ENCODE results near the gene MAML3. TPM values are rescaled to one million over a fixed set of nuclear protein-coding genes. Genes with fewer than 3 reads are reported as not detected.

MAML3 gene
- total and polyA plus RNA-seq, 4 experiments from 2014 or later = 0.15 to 3.7 (median 1.7) TPM

DNA sequence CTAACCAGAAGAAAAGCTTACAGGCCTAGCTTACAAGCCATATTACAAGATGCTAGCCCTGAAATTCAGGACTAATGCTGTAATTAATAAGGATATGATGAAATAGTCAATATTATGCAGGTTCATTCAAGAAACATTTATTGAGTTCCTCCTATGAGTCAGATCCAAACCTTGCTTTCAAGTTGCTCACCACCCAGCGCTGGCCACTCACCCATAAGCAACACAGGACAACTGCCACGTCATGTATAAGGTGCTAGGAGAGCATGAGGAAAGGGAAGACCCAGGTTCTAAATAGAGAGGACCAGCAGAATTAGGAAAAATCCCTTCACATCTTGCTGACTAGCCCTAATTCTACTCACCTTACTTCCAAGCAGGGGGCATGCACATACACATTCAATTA is 23.3 kb downstream of the MAML3 start:
- CTCF ChIA-PET (ENCODE audit: partially characterized antibody) = interaction anchor here (1.0 kb wide), 1 partner anchor 23 kb away, joined by 3 read pairs; no protein-coding TSS in a partner anchor
- H3K9me3 Mint-ChIP-seq = no peaks in the 10 kb centered on the region
- H3K27ac Mint-ChIP-seq = no peak overlapping the region

DNA sequence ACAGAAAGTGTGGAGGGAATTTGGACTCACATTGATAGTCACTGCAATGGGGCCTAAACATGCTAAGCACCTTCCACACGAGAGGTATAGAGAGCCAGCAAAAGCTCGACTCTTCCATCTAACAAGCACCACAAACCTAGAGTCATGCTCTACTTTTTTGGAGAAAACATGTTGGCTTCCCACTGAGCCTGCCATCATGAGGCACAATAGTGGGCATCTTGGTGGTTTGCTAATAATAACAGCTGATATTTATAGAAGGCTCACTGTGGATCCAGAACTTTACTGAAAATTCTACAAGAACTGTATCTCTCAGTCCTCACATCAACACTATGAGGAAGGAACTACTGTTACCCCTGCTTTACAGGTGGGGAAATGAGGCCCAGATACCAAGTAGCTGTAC is 26.6 kb downstream of the MAML3 start:
- H3K27ac ChIP-seq (ENCODE audit: low read depth, low read length) = no peak overlapping the region
- Mint-ChIP-seq H3K4me3 (no peak overlapping the region), H3K36me3 (no peaks in the 10 kb centered on the region), H3K9me3 (no peaks in the 10 kb centered on the region), H3K4me1 (peaks cover 0 to 3% (median 1%) of the 10 kb centered on the region in 4 donors), H3K27ac (no peak overlapping the region), H3K27me3 (peaks cover 5 to 7% of the 10 kb centered on the region in 2 donors)
- no peaks in the 10 kb centered on the region for H3K27me3 ChIP-seq (ENCODE audit: insufficient read depth, low read length)
- intact Hi-C loops (cut with micrococcal nuclease) = no loop called here
- ChIA-PET CTCF (ENCODE audit: partially characterized antibody) (no interaction called here), POLR2A (ENCODE audit: partially characterized antibody) (no interaction called here)
- DNase-seq = no peak
- H3K9me3 ChIP-seq (ENCODE audit: control insufficient read depth in 1 of 2, low read length in 2 of 2) = no peaks in the 10 kb centered on the region
- H3K36me3 ChIP-seq (ENCODE audit: insufficient read depth, low read length) = no peaks in the 10 kb centered on the region
- H3K4me3 ChIP-seq (ENCODE audit: low read length in 2 of 2) = no peak overlapping the region
- no peaks in the 10 kb centered on the region for H3K4me1 ChIP-seq (ENCODE audit: insufficient read depth, low read length)

More for the DNA sequence above, 23.3 kb downstream of the MAML3 start:
- Mint-ChIP-seq H3K4me3 (no peak overlapping the region), H3K36me3 (no peaks in the 10 kb centered on the region), H3K4me1 (no peaks in the 10 kb centered on the region), H3K27me3 (peaks cover 5 to 7% of the 10 kb centered on the region in 2 donors)
- Histone ChIP-seq H3K9me3 (ENCODE audit: control insufficient read depth in 1 of 2, low read length in 2 of 2) (no peaks in the 10 kb centered on the region), H3K27ac (ENCODE audit: low read depth, low read length) (no peak overlapping the region), H3K4me3 (ENCODE audit: low read length in 2 of 2) (no peak overlapping the region), H3K4me1 (ENCODE audit: insufficient read depth, low read length) (no peaks in the 10 kb centered on the region), H3K36me3 (ENCODE audit: insufficient read depth, low read length) (no peaks in the 10 kb centered on the region), H3K27me3 (ENCODE audit: insufficient read depth, low read length) (no peaks in the 10 kb centered on the region)
- POLR2A ChIA-PET (ENCODE audit: partially characterized antibody) = no interaction called here
- intact Hi-C loops (cut with micrococcal nuclease) = no loop called here
- DNase-seq = no peak

DNA sequence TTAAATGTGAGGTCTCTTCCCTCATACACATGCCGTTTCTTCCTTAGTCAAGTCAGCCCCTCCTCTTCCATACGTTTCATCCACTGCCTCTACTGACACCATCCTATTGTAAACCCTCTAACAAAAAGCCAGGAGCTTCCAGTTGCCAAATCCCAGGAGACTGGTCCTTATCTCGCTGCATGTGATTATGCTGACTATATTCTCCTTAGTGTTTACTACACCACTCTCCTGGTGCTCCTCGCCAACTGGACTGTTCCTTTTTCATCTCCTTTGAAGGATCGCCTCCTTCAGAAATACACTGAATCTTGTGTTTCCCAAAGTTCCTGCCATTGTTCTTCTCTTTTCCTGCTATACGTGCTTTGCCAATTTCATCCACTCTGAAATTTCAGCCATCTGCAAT is 27.7 kb downstream of the MAML3 start:
- H3K4me3 Mint-ChIP-seq = no peak overlapping the region
- H3K27ac Mint-ChIP-seq = no peak overlapping the region

DNA sequence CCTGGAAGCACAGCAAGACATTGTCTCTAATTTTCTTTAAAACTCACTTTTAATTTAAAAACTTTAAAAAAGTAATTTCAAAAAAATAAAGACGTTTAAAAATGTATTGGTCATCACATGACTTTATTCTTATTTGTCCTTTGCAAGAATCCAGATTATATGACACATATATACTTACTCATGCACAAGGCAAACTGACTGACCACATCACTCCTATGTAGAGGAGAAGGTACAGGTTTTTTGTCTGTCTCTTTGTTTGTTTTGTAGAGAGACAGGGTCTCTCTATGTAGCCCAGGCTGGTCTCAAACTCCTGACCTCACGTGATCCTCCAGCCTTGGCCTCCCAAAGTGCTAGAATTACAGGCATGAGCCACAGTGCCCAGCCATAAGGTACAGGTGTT is 28.6 kb downstream of the MAML3 start:
- ChIA-PET POLR2A (ENCODE audit: partially characterized antibody) (interaction anchor here (1.3 kb wide), 1 partner anchor 25 kb away, joined by 4 read pairs; no protein-coding TSS in a partner anchor), CTCF (ENCODE audit: partially characterized antibody) (no interaction called here)
- intact Hi-C loops (cut with micrococcal nuclease) = no loop called here
- H3K9me3 ChIP-seq (ENCODE audit: control insufficient read depth in 1 of 2, low read length in 2 of 2) = no peaks in the 10 kb centered on the region
- no peak overlapping the region for H3K27ac ChIP-seq (ENCODE audit: low read depth, low read length)
- peaks cover 0 to 3% (median 1%) of the 10 kb centered on the region in 4 donors for H3K4me1 Mint-ChIP-seq
- H3K9me3 Mint-ChIP-seq = no peaks in the 10 kb centered on the region
- H3K27me3 ChIP-seq (ENCODE audit: insufficient read depth, low read length) = no peaks in the 10 kb centered on the region
- no peaks in the 10 kb centered on the region for H3K4me1 ChIP-seq (ENCODE audit: insufficient read depth, low read length)
- peaks cover 2 to 5% of the 10 kb centered on the region in 2 donors for H3K27me3 Mint-ChIP-seq
- H3K4me3 Mint-ChIP-seq = no peak overlapping the region
- no peaks in the 10 kb centered on the region for H3K36me3 Mint-ChIP-seq
- H3K27ac Mint-ChIP-seq = no peak overlapping the region
- H3K36me3 ChIP-seq (ENCODE audit: insufficient read depth, low read length) = no peaks in the 10 kb centered on the region
- no peak for DNase-seq
- H3K4me3 ChIP-seq (ENCODE audit: low read length in 2 of 2) = no peak overlapping the region

More for the DNA sequence above, 27.7 kb downstream of the MAML3 start:
- Histone ChIP-seq H3K4me1 (ENCODE audit: insufficient read depth, low read length) (no peaks in the 10 kb centered on the region), H3K27me3 (ENCODE audit: insufficient read depth, low read length) (no peaks in the 10 kb centered on the region), H3K9me3 (ENCODE audit: control insufficient read depth in 1 of 2, low read length in 2 of 2) (no peaks in the 10 kb centered on the region), H3K4me3 (ENCODE audit: low read length in 2 of 2) (no peak overlapping the region), H3K36me3 (ENCODE audit: insufficient read depth, low read length) (no peaks in the 10 kb centered on the region), H3K27ac (ENCODE audit: low read depth, low read length) (no peak overlapping the region)
- peaks cover 0 to 3% (median 1%) of the 10 kb centered on the region in 4 donors for H3K4me1 Mint-ChIP-seq
- ChIA-PET CTCF (ENCODE audit: partially characterized antibody) (no interaction called here), POLR2A (ENCODE audit: partially characterized antibody) (no interaction called here)
- no peaks in the 10 kb centered on the region for H3K36me3 Mint-ChIP-seq
- no peak for DNase-seq
- intact Hi-C loops (cut with micrococcal nuclease) = no loop called here
- no peaks in the 10 kb centered on the region for H3K9me3 Mint-ChIP-seq
- peaks cover 2 to 5% of the 10 kb centered on the region in 2 donors for H3K27me3 Mint-ChIP-seq

DNA sequence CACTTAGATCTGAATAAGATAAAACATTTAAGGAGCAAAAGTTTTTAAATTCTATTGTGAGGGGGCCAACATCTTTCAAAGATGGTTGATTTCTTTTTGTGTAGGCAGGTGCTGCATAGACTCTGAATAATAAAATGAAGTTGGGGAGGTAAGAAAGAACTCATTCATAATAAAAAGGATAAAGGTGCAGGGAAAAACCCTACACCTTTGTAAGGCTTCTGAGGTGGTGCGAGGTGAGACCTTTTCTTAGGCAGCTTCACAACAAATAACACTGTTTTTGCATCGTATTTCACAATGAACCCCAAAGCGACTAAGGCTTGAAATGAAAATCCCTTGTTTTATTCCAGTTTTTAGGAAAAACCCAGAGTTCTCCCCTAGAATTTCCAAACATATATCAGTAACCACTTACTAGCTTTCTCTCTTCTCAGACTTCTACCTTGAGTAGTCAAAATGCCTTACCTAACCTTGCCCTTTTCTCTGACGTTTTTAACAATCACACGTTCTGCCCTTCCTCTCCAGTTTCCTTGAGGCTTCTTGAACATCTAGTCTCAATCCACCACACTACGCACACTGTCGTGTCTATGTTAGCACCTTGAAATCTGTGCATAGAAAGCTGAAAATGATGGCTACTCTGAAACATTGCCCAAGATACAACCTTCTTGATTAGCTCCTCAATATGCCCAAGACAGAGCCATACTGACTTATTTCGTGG is 30.2 kb downstream of the MAML3 start:
- Histone ChIP-seq H3K27me3 (ENCODE audit: insufficient read depth, low read length) (no peaks in the 10 kb centered on the region), H3K9me3 (ENCODE audit: control insufficient read depth in 1 of 2, low read length in 2 of 2) (no peaks in the 10 kb centered on the region), H3K36me3 (ENCODE audit: insufficient read depth, low read length) (no peaks in the 10 kb centered on the region), H3K4me1 (ENCODE audit: insufficient read depth, low read length) (no peaks in the 10 kb centered on the region), H3K27ac (ENCODE audit: low read depth, low read length) (no peak overlapping the region), H3K4me3 (ENCODE audit: low read length in 2 of 2) (no peak overlapping the region)
- H3K27me3 Mint-ChIP-seq = peaks cover 2 to 5% of the 10 kb centered on the region in 2 donors
- H3K4me1 Mint-ChIP-seq = peaks cover 0 to 3% (median 1%) of the 10 kb centered on the region in 4 donors
- H3K4me3 Mint-ChIP-seq = no peak overlapping the region
- POLR2A ChIA-PET (ENCODE audit: partially characterized antibody) = interaction anchor here (0.9 to 1.3 kb wide), 2 partner anchors 27 to 28 kb away, joined by 3 to 4 read pairs; no protein-coding TSS in a partner anchor
- H3K27ac Mint-ChIP-seq = peak overlapping the region in 1 of 7 donors; percentile 43
- DNase-seq = no peak
- intact Hi-C loops (cut with micrococcal nuclease) = no loop called here
- no peaks in the 10 kb centered on the region for H3K36me3 Mint-ChIP-seq
- CTCF ChIA-PET (ENCODE audit: partially characterized antibody) = interaction anchor here (1.4 kb wide), 1 partner anchor 14 kb away, joined by 3 read pairs; no protein-coding TSS in a partner anchor
- H3K9me3 Mint-ChIP-seq = no peaks in the 10 kb centered on the region

DNA sequence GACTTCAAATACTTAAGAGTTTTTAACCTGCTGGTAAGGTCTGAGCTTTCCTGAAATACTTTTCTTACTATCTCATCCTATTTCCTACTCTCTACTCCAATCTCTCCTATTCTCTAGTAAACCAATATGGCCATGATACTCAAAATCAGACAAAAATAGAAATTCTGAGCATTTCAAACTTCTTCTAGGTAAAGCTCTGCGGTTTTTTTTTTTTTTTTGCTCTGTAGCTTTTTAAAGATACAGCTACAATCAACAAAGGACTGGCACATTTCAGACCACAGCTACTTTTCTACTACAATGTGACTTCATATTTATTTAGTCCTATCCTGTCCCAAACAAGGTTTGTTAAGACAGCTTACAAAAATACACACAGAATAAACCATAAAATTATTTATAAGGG is 31.1 kb downstream of the MAML3 start:
- ChIA-PET POLR2A (ENCODE audit: partially characterized antibody) (no interaction called here), CTCF (ENCODE audit: partially characterized antibody) (interaction anchor here (0.7 kb wide), 1 partner anchor 111 kb away, joined by 3 read pairs; no protein-coding TSS in a partner anchor)
- H3K9me3 ChIP-seq (ENCODE audit: control insufficient read depth in 1 of 2, low read length in 2 of 2) = no peaks in the 10 kb centered on the region

DNA sequence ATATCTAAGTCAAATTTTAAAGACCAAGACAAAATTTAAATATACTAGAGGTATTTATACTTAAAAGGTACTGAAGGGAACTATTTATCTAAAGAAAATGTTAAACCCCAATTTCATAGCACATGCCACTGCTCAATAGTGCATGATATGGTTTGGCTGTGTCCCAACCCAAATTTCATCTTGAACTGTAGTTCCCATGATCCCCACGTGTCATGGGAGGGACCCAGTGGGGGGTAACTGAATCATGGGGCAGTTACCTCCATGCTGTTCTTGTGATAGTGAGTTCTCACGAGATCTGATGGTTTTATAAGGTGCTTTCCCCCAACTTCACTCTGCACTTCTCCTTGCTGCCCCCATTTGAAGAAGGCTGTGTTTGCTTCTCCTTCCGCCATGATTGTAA is 32.3 kb downstream of the MAML3 start:
- peaks cover 0 to 2% (median 0%) of the 10 kb centered on the region in 8 donors for H3K9me3 Mint-ChIP-seq
- Histone ChIP-seq H3K4me1 (ENCODE audit: insufficient read depth, low read length) (no peaks in the 10 kb centered on the region), H3K9me3 (ENCODE audit: control insufficient read depth in 1 of 2, low read length in 2 of 2) (no peaks in the 10 kb centered on the region), H3K27me3 (ENCODE audit: insufficient read depth, low read length) (no peaks in the 10 kb centered on the region), H3K27ac (ENCODE audit: low read depth, low read length) (no peak overlapping the region), H3K36me3 (ENCODE audit: insufficient read depth, low read length) (no peaks in the 10 kb centered on the region), H3K4me3 (ENCODE audit: low read length in 2 of 2) (no peak overlapping the region)
- no peak for DNase-seq
- H3K4me3 Mint-ChIP-seq = no peak overlapping the region
- ChIA-PET CTCF (ENCODE audit: partially characterized antibody) (no interaction called here), POLR2A (ENCODE audit: partially characterized antibody) (no interaction called here)
- intact Hi-C loops (cut with micrococcal nuclease) = no loop called here
- H3K36me3 Mint-ChIP-seq = no peaks in the 10 kb centered on the region
- H3K27me3 Mint-ChIP-seq = peaks cover 2 to 3% of the 10 kb centered on the region in 2 donors
- no peak overlapping the region for H3K27ac Mint-ChIP-seq
- H3K4me1 Mint-ChIP-seq = peaks cover 2 to 8% (median 6%) of the 10 kb centered on the region in 4 donors

More for the DNA sequence above, 31.1 kb downstream of the MAML3 start:
- H3K4me1 Mint-ChIP-seq = peaks cover 0 to 3% (median 1%) of the 10 kb centered on the region in 4 donors
- H3K9me3 Mint-ChIP-seq = no peaks in the 10 kb centered on the region
- no peak overlapping the region for H3K4me3 ChIP-seq (ENCODE audit: low read length in 2 of 2)
- peaks cover 2 to 3% of the 10 kb centered on the region in 2 donors for H3K27me3 Mint-ChIP-seq
- H3K4me3 Mint-ChIP-seq = peak overlapping the region in 1 of 8 donors; percentile 50
- H3K36me3 Mint-ChIP-seq = no peaks in the 10 kb centered on the region
- H3K27ac ChIP-seq (ENCODE audit: low read depth, low read length) = no peak overlapping the region
- H3K27ac Mint-ChIP-seq = no peak overlapping the region
- H3K27me3 ChIP-seq (ENCODE audit: insufficient read depth, low read length) = no peaks in the 10 kb centered on the region
- no peaks in the 10 kb centered on the region for H3K4me1 ChIP-seq (ENCODE audit: insufficient read depth, low read length)
- DNase-seq = no peak
- intact Hi-C loops (cut with micrococcal nuclease) = no loop called here
- H3K36me3 ChIP-seq (ENCODE audit: insufficient read depth, low read length) = no peaks in the 10 kb centered on the region
